HCT116 (cell line): ENCODE results near the gene IPO13.

Source experiments
- CEBPB ChIP-seq: IDR thresholded peaks from 2 replicates; pipeline ENCODE4 v1.6.1; 2012; ENCODE audit warnings: low read depth
- EGR1 ChIP-seq: IDR thresholded peaks from 2 replicates; pipeline ENCODE4 v1.6.1; 2012; ENCODE audit warnings: low read depth
- EZH2 ChIP-seq: fragments of 200-600 bp; sonication (generic); IDR thresholded peaks from 2 replicates; pipeline ENCODE4 v1.6.1; 2017; ENCODE audit warnings: antibody characterized with exemption, mixed run types
- EZH2phosphoT487 ChIP-seq: fragments of 200-600 bp; IDR thresholded peaks from 2 replicates; pipeline ENCODE4 v1.6.1; 2018; ENCODE audit warnings: antibody characterized with exemption, borderline replicate concordance
- POLR2A ChIP-seq: IDR thresholded peaks from 2 replicates; pipeline ENCODE4 v1.7.0; 2011; ENCODE audit warnings: borderline replicate concordance; ENCODE audit not compliant: insufficient read depth, insufficient read length; ENCODE audit errors: extremely low read depth
- POLR2AphosphoS5 ChIP-seq: IDR thresholded peaks from 2 replicates; pipeline ENCODE4 v1.6.1; 2011; ENCODE audit warnings: mild to moderate bottlenecking, low read depth, low read length, moderate library complexity
- SIN3A ChIP-seq: IDR thresholded peaks from 2 replicates; pipeline ENCODE4 v1.6.1; 2012; ENCODE audit warnings: low read depth
- SRF ChIP-seq: IDR thresholded peaks from 2 replicates; pipeline ENCODE4 v1.6.1; 2012; ENCODE audit warnings: low read depth
- ZFX ChIP-seq: fragments of 450-650 bp; IDR thresholded peaks from 2 replicates; pipeline ENCODE4 v1.6.1; 2017
- TF ChIP-seq, protein P1 (sequence below), 3 experiments: fragments of 200-600 bp in 1 of 3; sonication (generic) in 1 of 3; IDR thresholded peaks in 2 of 3; conservative IDR thresholded peaks in 1 of 3; 2 replicates each; pipeline ENCODE4 v1.5.1; 2012 to 2017; ENCODE audit warnings: low read depth in 2 of 3, low read length in 2 of 3, antibody characterized with exemption in 1 of 3, borderline replicate concordance in 1 of 3, control low read depth in 1 of 3, mild to moderate bottlenecking in 1 of 3, mixed read lengths in 1 of 3, mixed run types in 1 of 3, moderate library complexity in 1 of 3; ENCODE audit not compliant: insufficient read depth in 1 of 3
- TF ChIP-seq, protein P2 (sequence below): IDR thresholded peaks from 2 replicates; pipeline ENCODE4 v1.6.1; 2012; ENCODE audit warnings: low read depth

DNA sequence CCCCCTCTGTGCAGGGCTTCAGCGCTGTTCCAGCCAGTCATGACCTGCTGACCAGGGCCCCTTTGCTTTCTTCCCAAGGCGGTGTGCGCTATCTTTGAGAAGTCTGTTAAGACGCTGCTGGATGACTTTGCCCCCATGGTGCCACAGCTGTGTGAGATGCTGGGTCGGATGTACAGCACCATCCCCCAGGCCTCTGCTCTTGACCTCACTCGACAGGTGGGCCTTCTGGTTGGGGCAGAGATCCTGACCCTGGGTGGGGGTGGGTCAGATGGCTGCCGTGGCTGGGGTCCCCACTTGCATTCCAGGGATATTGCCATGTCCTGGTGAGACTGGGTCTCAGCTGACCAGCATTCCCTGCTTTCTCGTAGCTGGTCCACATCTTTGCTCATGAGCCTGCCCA, 14.0 kb downstream of the IPO13 start:
- TF ChIP-seq EGR1 (no peak), EZH2 (no peak), POLR2A (no peak), CEBPB (no peak), POLR2AphosphoS5 (no peak), SIN3A (no peak), ZFX (no peak), EZH2phosphoT487 (no peak), SRF (no peak)
- TF ChIP-seq, protein P1, sequence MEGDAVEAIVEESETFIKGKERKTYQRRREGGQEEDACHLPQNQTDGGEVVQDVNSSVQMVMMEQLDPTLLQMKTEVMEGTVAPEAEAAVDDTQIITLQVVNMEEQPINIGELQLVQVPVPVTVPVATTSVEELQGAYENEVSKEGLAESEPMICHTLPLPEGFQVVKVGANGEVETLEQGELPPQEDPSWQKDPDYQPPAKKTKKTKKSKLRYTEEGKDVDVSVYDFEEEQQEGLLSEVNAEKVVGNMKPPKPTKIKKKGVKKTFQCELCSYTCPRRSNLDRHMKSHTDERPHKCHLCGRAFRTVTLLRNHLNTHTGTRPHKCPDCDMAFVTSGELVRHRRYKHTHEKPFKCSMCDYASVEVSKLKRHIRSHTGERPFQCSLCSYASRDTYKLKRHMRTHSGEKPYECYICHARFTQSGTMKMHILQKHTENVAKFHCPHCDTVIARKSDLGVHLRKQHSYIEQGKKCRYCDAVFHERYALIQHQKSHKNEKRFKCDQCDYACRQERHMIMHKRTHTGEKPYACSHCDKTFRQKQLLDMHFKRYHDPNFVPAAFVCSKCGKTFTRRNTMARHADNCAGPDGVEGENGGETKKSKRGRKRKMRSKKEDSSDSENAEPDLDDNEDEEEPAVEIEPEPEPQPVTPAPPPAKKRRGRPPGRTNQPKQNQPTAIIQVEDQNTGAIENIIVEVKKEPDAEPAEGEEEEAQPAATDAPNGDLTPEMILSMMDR (IDR thresholded peaks at IDR 0.05 in 2 of 3, conservative IDR thresholded peaks at IDR 0.05 in 1 of 3; ENCODE audit: borderline replicate concordance in 1 of 3, insufficient read depth in 1 of 3, low read depth in 2 of 3, low read length in 2 of 3), result no peak
- TF ChIP-seq, protein P2, sequence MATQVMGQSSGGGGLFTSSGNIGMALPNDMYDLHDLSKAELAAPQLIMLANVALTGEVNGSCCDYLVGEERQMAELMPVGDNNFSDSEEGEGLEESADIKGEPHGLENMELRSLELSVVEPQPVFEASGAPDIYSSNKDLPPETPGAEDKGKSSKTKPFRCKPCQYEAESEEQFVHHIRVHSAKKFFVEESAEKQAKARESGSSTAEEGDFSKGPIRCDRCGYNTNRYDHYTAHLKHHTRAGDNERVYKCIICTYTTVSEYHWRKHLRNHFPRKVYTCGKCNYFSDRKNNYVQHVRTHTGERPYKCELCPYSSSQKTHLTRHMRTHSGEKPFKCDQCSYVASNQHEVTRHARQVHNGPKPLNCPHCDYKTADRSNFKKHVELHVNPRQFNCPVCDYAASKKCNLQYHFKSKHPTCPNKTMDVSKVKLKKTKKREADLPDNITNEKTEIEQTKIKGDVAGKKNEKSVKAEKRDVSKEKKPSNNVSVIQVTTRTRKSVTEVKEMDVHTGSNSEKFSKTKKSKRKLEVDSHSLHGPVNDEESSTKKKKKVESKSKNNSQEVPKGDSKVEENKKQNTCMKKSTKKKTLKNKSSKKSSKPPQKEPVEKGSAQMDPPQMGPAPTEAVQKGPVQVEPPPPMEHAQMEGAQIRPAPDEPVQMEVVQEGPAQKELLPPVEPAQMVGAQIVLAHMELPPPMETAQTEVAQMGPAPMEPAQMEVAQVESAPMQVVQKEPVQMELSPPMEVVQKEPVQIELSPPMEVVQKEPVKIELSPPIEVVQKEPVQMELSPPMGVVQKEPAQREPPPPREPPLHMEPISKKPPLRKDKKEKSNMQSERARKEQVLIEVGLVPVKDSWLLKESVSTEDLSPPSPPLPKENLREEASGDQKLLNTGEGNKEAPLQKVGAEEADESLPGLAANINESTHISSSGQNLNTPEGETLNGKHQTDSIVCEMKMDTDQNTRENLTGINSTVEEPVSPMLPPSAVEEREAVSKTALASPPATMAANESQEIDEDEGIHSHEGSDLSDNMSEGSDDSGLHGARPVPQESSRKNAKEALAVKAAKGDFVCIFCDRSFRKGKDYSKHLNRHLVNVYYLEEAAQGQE, result no peak
